Lung (tissue), 5 donors: ENCODE data around the gene CDH13. TPM values are rescaled to one million over a fixed set of nuclear protein-coding genes. Genes with fewer than 3 reads are reported as not detected.

Experiments used
- polyA plus RNA-seq, 2 donors: library from polyadenylated mRNA; stranded (reverse); fragments of 200-250 nt; gene quantifications; one replicate each; pipeline ENCODE4 v1.2.1, GENCODE V29; 2013
- small RNA-seq: library from RNA; depleted of rRNA; stranded (forward); fragments of <200 nt; gene quantifications from one replicate; pipeline ENCODE3, GENCODE V24; 2014; ENCODE audit warnings: low replicate concordance
- total RNA-seq, 2 donors: library from RNA; depleted of rRNA in 1 of 2; stranded (reverse); fragments of >200 nt in 1 of 2; gene quantifications; one replicate each; pipeline ENCODE4 v1.2.1, GENCODE V29; 2014 to 2021
- donor health status: Bipolar disorder and iron deficiency.
- donor health status: healthy.
- donor health status: DM: yes; HTN: yes; CAD: no.

Gene CDH13
- total and polyA plus RNA-seq, 4 donors, result 2.1 to 12.3 (median 7.3) TPM

Small RNAs within 50 kb of the gene (small RNA-seq; reads per million reads assigned to genes)
- gene AC099506.2 (not detected), gene MIR3182 (not detected), gene MIR8058 (not detected)
